OCI-M1 (cell line): ENCODE data around the gene PNKP.

Experiments used
- DNase-seq: peaks from one replicate; lab custom pipeline; 2025; lab: John Stamatoyannopoulos, UW

PNKP gene

DNA sequence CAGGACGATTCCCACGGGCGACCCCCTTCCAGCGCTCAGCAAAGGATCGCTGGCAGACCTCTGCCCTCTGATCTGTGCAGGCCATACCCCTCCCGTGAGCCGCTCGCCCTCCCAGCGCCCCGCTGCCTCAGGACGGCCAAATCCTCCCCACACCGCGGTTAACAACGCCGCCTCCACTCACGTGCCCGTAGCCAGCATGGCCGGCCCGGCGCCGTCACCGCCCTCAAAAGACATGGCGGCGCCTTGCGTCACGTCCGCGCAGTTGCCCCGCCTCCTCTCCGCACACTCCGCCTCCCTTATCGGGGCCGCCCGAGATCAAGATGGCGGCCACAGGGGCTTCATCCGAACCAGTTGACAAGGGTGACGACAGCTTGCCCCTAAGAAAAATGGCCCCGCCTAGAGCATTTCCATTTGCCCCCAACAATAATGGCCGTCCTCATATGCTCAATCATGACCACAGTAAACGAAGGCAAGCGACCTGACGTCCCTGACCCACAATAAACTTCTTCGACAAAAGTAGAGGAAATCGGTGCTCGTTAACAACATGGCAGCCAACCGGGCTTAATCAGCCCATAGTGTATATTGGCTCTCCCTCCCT is 9.1 kb upstream of the PNKP start:
- peak; percentile 99 for DNase-seq

DNA sequence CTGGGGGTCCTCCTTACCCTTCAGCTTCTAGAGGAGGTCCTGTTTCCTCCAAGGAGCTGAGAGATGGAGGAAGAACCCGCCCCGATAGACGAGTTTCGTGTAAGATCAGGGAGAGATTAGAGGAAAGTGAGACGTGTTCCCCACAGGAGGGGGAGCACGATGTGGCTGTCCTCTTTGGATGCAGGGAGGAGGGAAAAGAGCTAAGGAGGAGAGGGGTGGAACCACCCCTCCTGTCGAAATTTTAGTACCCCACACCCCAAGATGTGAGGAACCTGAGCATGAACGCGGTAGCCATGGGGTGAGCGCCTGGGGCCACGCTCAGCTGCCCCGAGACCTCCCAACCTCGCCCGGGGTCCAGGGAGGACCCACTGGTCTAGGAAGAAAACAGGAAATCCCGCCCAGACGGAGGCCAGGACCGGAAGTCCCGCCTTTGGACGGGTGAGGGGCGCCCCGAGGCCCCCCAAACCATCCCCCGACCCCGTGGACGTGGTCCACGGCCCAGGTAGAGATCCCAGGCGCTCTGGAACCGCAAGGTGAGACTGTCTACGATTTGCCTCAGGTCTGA is 8.6 kb upstream of the PNKP start:
- peak; percentile 78 for DNase-seq

DNA sequence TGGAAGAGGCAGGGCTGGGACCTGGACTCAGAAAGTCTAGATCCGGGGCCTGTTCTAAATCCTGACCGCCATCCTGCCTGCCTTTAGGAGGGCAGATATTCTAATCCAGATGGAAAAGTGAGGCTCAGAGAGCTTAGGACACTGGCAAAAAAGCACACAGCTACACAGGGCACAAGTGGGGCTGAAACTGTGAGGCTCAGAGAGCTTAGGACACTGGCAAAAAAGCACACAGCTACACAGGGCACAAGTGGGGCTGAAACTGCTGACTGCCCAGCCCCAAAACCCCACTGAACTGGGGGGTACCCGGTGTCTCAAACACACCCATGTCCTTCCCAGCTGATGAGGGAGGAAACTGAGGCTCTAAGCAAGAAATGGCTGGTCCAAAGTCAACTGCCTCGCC is 7.8 kb upstream of the PNKP start:
- DNase-seq = no peak

DNA sequence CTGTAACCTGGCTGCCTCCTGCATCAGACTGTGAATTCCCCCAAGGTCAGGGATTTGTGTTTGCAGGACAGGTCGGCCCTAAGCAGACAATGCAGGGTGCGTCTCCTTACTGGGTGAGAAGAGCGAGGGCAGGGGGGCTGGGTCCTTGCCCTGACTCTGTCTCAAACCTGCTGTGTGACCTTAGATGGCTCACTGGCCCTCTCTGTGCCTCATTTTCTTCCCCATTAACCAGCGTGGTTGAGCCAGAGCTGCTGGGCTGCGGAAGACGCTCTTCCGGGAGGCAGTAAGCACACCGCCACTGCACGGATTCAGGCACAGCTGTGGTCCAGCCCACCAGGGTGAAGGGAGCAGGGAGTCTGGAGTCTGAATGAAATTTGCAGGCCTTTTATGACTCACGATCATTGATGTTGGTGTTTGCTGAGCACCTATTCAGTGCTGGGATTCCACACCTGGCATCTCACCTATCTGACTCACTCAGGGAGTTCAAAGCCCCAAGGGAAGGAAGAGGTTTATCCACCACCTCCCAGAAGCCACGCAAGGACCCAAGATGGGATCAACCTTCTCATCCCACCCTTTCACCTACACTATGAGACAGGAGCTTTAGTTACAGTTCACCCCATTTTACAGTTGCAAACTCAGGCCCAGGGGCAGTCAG is 7.3 kb upstream of the PNKP start:
- no peak for DNase-seq

DNA sequence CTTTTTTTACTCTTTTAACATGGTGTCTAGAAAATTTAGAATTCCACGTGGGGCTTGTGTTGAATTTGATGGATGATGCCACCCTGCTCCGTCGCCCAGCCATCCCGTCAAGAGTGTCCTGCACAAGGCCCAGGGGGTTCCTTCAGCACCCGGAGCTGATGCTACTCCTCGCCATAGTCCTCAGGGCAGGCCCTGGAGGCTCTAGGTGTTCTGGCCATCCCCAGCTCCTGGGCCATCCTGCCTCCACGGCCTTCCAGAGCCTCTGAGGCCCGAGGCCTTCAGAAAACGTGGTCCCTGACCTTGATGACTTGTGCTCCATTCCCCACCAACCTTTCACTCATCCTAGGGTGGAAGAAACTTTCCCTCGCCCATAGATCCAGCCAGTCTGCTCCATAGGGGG is 6.5 kb upstream of the PNKP start:
- no peak for DNase-seq

DNA sequence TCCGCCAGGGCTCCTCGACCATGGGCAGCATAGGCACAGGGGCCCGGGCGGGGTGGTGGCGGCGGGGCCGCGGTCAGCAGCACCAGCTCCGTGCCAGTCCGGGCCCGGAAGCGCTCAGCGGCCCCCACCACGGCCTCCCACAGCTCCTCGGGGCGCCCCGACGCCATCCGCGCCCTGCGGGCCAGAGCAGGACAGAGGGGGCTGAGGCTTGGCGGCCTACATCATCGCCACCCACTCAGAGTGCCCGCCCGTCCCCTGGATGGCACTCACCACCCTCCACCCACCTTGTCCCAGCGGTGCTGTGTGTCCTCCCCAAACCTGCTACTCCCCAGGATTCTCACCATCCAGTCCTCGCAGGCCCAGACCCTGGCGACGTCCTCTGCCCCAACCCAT is 5.7 kb upstream of the PNKP start:
- no peak for DNase-seq

DNA sequence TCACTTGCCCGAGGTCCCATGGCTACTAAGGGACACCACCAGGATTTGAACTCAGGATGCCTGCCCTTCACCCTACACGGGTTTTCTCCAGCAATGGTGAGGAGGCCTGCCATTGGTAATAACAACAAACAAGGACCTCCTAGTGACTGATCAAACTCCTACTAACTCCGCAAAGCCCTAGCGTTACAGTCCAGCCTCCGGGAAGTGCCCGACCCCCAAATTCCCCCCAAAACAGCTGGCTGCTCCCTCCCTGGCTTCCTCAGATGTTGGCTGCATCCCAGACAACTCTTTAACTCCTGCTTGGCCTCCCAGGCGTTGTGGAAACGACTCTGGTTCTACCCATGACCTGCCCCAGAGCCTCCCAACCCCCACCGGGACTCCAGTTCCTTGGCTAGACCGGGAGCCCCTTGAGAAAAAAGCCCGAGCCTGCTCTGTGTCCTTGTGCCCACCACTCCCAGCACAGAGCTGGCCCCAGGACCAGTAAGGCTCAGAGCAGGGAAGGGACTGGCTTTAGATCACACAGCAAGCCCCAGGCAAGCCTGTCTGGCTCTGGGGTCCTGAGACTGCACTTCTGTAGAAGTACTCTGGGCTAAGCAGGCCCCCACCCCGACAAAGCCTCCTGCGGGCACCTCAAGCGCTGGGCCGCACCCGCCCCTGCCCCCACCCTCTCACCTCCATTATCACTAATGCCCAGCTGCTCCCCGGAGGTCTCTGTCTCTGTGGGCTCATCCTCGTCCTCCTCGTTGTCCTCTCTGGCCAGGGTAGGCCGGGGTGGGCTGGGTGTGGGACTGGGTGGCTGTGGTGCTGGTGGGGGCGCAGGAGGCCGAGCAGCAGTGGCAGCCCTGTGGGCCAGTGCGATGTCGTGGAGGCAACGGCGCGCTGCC is 5.1 kb upstream of the PNKP start:
- no peak for DNase-seq

DNA sequence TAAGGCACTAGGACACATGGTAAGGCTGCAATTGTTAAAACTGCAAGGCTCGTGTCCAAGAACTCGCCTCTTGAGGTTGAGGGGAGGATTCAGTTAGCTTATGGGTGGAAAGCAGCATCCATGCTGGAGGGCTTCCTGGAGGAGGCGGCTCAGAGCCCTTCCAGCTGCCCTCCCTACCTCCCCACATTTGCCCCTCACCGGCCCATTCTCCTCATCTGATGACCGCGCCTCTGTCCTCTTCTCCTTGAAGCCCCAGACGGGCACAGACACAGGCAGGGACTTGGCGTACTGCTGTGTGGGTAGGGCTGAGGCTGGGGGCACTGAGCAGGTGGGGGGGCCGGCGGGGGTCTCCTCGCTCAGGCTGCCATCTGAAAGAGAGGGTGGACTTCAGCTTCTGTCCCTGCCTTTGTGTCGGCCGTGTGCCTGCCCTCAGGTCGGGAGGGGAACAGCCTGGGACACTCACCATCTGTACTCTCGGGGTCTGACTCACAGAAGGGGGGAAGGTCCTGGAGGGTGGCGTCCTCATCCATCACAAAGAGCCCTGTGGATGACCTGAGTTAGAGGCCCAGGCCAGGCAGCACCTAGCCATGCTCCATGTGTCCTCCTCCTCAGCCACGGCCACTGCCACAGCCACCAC is 4.1 kb upstream of the PNKP start:
- DNase-seq = no peak

DNA sequence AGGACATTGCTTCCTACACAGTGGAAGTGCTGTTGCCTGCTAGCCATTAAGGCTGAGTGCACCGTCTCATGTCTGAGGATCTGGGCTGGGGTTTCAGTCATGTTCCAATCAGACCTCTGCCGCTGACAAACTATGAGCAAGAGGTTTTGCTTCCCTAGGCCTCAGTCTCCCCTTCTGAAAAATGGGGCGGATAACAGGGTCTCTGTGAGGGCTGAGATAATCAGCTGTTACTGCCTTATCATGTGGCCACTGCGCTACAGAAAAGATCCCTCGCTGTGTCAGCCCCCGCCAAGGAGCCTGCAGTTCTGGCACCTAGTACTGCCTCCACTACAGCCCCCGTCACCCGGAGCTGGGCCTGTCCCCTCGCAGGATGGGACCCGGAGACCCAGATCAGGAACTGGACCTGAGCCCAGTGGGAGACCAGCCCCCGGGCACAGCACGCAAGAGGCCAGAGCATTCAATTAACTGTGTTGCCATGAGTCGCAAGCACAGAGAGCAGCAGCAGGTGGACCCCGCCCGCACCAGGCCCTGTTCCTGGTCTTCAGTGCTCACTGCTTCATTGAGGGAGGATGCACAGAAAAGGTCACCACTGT is 3.0 kb upstream of the PNKP start:
- peak; percentile 61 for DNase-seq

DNA sequence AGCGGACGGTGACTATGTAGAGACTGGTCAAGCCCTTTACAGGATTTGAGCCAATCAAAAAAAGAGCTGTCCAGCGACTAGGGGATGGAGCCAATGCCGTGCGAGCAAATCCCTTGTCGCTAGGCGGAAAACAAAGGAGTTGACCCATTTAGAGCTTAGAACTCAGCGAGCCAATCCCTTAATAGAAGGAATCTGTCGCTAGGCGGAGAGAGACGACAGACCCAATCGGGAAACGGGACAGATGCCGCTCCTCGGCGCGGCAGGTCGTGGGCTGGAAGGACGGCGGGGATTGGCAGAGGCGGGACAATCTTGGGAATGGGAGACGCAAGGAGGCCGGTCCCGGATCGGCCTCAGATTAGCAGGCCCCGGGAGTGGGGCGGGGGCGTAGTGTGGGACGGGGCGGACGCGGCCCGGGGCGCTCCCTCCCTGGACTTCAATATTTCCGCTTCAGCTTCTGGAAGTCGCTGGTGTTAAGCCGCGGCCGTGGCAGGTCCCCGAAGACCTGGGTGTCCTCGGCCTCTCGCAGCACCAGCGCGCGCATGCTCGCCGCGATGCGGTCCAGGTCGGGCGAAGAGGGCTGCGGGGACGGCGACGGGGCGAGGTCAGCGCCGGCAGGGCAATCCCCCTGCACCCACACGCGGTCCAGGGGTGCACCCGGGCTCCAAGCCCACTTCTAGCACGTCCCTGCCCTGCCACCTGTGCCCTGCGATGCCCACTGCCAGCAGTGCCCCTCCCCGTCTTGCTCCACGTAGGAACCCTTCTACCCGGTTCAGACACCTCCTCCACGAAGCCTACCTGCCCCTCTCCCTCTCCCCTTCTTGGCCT is 2.3 kb upstream of the PNKP start:
- peak; percentile 100 for DNase-seq

DNA sequence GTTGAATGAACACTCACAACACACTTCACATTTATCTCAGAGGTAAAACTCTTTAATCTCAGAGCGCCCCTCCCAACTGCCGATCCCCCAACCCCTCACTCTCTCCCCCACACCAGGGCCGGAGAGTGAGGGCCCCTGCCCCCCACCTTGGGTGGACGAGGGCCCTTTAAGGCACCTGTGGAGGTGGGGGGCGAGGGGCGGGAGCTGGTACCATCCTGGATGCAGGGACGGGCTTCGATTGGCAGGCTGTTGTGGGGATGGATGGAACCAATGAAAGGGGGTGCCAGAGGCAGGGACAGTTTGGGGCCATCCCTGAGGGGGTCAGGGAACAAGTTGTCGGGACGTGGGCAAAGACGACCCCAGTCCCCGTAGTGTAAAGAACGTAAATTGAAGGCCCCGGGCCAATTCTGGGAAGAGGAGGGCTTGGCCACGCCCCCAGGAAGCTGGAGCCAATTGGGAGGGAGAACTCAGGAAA is 1.7 kb upstream of the PNKP start:
- no peak for DNase-seq

DNA sequence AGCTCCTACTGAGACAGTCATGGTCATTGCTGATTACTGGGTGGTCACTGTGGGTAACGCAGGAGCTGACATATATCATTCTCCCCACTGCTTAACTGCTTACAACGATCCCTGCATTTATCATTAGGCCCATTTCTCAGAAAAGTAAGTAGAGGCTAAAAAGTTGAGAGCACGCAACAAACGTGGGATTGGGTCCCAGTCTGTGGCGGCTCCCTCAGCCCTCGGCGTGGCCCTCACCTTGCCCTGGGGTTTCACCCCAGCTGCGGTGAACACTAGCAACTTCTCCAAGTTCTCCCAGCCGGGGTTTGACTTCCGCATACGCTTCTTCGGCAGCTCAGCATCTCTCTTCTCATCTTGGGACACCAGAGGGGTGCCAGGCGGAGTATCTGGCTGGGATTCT is 2.5 kb downstream of the PNKP start:
- DNase-seq = no peak

DNA sequence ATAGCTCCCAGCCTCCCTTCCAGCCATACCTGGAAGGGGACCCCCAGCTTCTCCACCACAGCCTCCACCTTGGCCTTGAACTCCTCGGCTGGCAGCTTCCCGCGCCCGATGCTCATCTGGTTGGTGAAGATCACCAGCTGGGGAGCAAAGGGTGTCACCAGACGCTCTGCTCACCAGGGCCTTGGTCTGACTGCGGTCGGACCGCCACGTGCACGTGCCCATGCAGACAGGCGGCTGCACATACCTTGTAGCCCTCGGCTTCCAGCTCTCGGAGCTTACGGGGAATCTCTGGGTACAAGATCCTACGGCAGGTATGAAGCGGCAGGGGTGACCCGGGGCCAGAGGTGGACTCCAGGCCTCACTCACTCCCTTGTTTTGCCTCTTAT is 3.4 kb downstream of the PNKP start:
- DNase-seq = no peak

DNA sequence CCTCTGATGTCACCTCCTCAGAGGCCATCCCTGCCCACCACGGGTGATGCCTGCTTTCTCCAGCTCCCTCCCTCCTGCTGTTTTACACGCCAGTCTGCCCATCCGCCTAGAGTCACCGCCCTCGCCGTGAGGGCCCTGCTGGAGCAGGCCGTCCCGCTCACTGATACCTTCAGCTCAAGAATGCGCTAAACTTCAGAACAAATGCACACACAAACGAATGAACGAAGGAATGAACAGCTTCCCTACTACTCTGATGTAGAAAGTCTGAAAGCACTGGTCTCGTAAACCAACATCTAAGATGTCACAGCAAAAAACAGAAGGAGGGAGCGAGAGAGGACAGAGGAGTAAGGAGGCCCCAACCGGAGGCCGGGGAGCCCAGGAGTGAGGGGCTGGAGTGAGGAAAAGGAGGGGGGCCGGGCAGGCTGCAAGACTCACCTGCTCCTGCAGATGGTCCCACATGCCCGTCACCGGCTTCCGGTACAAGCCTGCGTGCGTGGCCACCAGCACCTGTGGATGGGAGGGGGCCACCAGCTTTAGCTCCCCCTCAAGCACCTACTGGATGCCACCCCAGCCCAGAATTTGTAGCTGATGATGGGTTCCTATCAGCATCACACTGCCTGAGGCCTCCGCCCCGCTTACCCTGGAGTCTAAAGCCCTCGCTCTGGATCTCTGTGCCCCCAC is 4.0 kb downstream of the PNKP start:
- DNase-seq = no peak

DNA sequence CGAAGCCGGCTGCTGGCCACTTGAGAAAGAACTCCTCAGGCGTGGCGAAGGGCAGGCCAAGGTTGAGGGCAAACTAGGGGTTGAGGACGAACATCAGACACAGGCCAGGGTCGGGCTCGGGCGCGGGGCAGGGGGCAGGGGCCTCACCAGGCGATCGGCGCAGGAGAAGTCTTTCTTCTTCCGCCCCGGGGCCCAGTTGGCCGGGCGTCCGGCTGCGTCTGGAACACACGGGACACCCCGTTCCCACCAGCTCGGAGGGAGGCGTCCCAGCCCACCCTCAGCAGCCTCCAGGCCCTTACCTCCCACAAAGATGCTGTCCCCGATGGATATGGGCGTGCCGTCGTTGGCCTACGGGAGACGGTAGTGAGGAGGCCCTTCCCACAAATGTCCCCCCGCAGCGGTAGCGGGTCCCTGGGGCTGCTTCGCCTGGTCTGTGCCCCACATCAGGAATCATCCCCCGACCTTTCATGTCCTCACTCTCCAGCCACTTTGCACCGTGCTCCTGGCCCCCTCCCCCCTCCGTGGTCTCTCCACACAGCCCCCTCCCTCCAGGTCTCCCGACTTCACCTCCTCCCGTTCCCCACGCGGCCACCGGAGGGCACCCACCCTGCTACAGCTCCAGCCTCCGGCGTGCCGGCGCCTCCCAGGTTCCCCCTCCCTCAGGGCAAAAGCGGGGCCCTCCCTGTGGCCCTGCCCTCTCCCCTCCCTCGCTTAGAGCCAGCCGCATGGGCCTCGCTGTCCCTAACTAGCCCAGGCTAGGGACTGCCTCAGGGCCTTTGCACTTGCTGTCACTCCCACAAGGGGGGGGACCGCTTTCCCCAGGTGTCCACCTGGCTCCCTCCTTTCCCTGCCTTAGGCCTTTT is 4.8 kb downstream of the PNKP start:
- DNase-seq = peak; percentile 23

DNA sequence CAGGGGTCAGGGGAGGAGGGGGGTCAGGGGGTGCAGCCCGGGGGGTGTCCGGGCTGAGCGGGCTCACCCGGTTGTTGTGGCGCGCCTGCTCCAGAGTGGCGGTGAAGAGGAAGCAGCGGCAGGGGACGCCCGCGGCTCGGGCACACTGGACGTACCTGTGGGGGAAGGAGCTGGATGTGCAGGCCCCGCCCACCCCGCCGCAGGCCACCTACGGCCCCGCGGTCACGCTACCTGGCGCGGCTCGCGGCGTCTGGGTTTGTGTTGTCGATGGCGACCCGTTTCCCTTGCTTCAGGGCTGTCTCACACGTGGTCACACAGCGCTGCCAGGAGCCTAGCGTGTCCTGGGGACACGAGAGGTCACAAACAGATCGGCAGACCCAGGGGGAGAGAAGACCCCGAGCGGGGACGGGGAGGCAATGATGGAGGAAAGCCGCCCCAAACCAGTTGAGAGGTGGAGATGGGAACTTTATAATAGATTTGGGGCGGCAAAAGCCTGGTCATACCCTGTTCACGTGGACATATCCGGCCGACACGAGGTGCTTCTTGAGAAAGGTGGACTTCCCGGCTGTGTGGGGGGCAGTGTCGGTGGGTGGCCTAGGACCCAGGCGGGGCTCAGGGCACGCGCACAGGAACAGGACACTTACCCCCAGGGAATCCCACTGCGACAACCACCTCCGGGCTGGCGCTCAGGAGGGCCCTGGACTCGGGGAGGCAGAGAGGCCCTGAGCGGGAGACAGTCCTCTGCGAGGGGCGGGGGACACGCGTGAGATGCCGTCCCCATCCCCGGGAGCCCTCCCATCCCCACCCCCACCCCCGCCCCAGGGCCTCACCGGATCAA is 5.6 kb downstream of the PNKP start:
- DNase-seq = no peak

DNA sequence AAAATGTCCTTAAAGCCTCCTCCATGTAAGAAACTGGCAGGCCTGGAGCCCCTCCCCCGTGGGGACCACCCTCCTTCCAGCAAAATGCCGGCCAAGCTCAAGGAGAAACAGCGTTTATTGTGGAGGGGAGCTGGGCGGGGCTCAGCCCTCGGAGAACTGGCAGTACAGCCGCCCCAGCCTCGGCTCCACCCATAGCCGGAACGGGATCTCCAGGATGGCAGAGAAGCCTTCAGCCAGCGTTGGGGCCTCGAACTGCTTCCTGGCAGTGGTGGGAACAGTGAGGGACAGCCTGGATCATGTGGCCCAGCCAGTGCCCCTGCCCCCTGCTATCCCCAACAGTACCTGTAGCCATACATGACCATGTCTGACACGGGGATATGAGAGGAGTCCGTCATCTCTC is 6.3 kb downstream of the PNKP start:
- DNase-seq = no peak

DNA sequence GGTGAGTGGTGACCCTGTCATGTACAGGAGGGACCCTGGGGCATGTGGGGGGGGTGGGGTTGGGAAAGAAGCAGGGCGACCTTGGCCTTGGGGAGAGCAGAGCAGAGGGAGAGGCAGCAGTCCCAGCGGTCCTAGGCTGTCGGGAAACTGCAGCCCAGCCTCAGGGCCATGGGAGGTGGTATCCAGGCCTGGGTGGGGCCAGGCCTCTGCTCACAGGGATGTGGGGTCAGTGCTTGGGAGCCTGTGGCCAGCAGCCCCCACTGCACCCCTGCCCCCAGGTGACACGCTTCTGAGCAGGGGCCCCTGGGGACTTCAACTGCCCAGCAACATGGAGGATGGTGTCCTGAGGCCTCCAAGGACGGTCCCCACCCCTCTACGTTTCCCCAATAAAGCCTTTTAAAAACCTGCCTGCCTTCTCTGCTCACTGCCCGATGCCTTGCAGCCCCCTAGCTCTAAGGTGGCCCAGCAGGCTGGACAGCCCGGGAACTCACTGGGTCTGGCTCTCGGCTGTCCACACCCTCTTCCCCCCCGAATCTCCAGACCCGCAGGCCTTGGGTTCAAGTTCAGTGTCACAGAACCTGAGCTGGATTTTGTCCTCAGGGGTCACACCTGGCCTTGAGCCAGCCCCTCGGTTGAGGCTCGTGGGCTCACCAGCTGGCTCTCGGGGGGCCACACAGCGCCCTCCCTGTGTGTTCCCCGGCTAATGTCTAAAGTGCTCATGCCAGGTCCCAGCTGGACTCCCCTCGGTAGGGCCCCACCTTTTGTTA is 6.9 kb downstream of the PNKP start:
- no peak for DNase-seq
